HG03066 (cell line): ENCODE measurements around the gene MRPL32.

Experiments
- ATAC-seq: cut with Tn5 transposase; IDR thresholded peaks from one replicate; pipeline ENCODE4 v1.9.1; 2021; ENCODE audit warnings: low read depth; ENCODE audit not compliant: unreplicated experiment

The MRPL32 gene

DNA sequence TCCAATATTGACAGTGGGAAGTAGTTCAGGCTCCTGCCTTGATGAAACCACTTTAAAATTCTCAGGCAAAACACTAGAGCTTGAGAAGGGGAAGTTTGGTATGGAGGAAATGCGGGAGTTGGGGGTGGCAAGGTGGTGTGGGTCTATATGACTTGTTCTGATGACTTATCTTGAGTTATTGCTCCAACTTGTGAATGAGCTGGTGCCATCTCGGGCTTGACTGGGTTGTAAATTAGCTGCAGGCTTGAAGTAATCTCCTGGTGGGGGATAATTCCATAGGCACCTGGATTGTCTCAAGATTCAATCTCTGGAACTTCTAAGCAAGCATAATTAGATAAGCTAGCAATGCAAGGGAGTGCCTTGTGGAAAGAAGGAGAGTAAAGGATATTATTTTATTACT lies 29.0 kb downstream of the MRPL32 start:
- ATAC-seq: no peak

DNA sequence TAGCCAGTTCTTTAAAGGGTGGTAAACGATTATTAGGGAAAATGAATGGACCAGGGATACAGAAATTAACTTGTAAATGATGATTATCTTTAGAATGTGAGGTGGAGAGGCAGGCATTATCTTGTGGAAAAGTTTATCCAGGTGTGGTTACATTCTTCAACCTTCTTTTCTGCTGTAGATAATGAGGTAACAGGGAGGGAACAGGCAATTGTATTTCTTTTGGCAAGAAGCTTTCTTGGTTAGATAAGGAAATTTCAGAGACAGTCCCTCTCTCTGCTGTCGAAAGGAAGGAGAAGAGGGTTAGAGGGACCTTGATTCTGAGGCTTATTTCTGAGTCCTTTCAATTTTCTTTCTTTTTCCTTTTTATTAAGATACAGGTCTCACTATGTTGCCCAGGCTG lies 32.1 kb downstream of the MRPL32 start:
- ATAC-seq: no peak

DNA sequence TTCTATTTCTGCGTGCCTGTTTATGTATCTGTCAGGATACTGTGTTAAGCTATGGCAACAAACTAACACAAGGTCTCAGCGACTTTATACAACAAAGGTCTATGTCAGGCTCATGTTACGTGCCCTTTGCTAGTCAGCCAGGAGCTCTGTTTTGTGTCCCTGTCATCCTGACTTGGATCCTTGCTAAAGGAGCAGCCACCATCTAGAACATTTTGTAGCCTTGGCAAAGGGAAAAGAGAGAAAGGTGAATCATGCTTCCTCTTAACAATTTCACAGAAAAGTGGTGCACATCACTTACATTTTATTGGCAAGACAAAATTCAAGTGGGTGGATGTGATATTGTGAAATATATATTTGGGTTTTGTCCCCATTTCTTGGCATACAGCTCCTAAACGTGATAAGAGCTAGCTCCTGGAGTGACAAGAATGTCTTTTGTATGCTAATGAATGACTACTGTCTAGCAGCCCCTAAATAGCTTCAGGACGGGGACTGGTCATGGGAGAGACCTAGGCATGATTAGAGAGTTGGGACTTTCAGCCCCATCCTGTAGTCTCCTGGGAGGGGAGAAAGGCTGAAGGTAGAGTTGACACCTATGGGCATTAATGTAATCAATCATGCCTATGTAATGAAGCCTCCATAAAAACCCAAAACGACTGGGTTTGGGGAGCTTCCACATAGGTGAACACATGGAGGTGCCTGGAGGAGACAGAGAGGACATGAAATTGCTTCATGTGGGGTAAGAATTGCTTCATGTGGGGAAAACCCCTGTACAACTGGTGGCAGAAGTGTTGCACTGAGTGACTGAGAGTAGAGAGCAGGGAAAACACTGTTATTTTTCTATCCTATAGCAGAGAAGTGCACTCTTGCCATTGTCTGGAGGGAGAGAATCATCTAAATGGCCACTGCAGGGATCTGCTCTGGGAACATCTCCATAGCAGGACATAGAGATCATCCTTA lies 33.0 kb downstream of the MRPL32 start:
- ATAC-seq: no peak

DNA sequence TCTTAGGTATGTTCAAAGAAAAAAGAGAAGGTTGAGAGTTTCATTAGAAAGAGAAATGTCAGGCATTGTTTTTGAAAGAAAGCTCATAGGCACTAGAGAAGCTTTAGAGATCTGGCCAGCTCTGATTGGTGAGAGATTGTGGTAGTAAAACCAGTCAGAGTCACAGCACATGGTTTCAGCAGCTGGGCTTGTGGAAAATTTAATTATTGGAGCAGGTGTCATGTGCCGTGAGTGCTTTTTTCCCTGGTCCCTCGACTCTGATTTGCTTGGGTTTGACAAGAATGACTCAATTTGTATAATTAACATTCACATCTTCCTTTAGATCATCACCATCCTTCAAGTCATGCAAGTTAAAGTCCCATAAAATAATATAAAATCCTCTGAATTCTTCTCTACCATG lies 35.2 kb downstream of the MRPL32 start:
- no peak for ATAC-seq

DNA sequence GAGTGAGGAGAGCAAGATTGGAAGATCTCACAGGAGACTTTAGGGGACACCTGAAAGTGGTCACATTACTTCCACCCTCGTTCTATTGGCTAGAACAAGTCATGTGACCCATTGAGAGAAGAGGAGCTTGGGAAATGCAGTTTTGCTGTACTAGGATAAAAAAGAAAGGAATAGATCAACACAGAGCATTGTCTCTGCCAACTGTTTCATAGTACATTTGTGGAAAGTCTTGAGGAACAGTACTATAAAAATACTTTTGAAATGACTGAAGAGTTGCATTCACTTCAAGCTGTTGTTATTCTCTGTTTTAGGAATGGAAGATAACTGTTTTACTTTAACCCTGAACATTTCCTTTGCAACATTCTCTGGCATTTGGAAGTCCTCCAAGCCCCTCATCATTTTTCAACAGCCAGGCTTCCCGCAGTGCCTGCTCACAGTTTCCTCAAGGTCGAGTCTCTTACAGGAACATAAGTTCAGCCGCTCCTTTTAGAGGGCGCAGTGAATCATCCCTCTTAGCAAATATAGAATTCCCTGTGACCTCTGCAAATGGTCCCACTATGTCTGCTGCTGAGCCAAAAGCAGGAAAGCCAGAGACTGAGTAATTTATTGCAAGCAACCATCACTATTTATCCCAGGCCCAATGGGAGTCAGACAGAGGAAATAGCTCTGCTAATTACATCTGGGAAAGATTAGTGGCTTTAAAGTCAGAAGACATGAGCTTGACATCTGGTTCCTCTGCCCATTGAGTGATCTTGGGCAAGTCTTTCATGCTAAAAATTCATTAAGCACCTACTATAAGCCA lies 40.7 kb downstream of the MRPL32 start:
- ATAC-seq: no peak

DNA sequence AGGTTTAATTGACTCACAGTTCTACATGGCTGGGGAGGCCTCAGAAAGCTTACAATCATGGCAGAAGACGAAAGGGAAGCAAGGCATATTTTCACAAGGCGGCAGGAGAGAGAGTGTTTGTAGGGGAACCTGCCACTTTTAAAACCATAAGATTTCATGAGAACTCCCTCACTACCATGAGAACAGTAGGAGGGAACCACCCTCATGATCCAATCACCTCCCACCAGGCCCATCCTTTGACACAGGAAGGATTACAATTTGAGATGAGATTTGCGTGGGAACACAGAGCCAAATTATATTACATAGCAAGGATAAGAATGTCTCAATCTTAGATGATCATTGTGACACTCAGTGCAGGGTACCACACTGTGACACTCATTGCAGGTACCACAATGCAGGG lies 44.2 kb downstream of the MRPL32 start:
- no peak for ATAC-seq

DNA sequence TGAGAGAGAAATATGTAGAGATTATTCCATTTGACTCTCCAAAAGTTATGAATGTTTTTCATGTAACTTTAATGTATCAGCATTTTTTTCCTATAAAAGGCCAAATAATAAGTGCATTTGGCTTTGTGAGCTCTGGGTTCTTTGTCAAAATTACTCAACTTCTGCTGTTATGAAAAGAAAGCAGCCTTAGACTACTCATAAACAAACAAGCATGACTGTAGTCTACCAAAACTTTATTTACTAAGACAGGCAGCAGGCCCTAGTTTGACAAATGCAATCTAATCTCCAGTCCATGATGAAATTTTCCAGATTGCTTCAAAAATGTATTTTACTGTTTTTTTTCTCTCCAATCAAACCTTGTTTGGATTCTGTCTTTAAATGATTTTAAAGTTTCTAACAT lies 46.3 kb downstream of the MRPL32 start:
- ATAC-seq: no peak

DNA sequence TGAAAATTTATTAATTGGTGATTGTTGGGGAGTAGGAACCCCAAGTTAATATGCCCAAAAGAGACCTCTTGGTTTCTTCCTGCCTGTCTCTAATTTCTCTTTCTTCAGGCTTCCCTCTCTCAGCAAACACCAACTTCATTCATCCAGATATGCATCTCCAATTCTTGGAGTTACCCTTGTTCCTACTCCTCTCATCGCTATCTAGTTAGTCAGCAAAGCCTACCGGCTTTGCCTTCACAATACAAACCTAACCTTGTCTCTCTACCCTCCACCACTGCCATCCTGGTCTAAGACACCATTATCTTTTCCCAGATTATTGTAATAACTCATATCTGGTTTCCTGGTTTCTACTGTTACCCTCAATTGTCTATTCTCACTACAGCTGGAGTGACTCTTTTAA lies 47.9 kb downstream of the MRPL32 start:
- ATAC-seq: no peak

DNA sequence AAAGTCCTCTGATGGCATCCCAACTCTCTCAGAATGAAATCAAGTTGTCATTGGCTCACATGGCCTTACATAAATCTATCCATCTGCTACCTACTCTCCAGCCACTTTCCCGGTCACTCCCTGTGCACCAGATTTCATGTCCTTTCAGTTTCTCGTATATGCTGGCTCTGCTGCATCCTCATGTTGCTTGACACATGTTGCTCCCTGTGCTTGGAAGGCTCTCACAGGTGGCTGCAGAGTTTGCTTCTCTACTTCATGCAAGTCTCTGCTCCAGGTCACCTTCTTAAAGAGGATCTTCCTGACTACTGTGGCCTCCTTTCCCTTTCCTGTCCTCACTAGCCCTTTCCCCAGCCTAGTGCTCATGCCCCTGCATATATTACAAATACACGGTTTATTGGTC lies 48.3 kb downstream of the MRPL32 start:
- no peak for ATAC-seq

DNA sequence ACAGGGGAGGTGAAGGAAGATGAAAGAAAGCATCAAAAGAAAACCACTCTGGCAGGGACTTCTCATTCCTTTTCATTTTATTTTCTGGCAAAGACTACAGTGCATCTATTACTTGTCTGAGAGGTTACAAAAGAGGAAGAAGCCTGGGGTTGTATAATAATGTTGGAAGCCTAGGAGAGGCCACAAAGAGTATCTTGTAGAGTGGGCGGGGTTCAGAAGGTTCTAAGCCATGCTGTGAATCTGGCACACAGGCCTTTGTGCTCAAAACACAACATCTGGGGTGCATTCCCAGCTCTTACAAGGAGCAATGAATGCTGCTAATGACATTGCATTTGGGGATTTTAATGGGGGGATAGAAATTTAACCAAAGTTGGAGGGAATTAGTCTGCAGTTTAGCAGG lies 49.4 kb downstream of the MRPL32 start:
- ATAC-seq: no peak

DNA sequence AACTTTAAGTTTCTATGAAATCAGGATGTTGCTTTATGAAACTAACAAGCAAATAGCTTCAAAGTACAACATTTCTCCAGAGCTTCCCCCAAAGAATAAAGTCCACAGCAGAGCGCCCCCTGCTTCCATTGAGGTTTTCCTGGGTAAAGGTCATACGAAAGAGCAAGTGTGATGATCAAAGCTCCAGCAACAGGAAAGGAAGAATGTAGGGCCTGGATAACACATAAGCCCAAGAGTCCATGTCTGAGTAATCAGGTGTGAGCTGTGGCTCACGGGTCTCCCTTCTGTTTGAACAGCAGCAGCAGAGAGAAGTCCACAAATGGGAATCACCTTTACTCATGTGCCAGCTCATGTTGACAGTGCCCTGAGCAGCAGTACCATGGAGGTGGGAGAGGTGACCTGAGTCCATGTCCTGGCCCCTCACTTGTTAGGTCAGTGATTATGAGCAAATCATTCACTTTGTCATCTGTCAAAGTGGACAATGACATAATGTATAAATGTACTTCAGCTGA lies 50.5 kb downstream of the MRPL32 start:
- ATAC-seq: no peak

DNA sequence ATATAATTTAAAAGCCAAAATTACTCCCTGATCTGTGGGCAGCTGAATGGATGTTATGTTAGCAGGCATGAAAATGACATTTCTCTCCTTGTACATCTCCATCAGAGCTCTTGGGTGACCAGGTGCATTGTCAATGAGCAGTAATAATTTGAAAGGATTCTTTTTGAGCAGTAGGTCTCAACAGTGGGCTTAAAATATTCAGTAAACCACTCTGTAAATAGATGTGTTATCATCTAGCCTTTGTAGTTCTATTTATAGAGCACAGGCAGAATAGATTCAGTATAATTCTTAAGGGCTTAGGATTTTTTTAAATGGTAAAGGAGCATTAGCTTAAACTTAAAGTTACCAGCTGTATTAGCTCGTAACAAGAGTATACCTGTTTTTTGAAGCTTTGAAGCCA lies 52.0 kb downstream of the MRPL32 start:
- no peak for ATAC-seq

DNA sequence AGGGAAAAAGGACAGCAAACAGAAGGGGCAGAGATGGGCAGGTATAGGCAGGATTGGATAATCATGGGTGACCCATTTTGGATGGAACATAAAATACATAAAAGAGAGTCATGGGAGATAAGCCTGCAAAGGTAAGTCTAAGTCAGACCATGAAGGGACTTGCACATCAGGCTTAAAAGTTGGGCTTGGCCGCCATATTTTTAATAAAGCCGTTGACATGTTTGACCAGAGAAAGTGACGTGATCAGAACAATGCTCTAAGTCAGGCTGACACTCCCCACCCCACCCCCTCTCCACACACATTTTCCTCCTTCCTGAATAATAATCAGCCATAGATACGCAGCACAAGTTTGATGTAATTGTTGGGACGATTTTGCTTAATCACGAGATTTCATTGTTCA lies 54.0 kb downstream of the MRPL32 start:
- ATAC-seq: no peak

DNA sequence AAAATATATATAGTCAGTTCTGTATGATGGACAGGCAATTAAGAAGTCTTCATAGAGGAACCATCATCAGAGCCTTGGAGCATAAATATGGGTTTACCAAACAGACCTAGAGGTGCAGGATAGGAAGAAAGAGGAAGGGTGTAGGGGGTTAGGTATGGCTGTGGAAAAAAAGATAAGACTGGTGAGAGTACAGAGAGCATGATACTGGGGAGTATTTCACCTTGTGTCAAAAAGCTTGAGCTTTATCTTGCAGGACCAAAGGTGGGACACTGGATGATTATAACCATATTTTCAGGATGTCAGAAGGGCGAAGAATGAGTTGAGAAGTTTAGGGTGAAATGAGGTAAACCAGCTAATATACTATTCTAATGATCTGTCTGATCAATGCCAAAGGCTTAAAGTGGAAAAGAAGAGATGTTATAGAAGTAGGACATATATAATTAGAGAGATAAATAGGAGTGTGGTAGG lies 54.6 kb downstream of the MRPL32 start:
- ATAC-seq: no peak
